Neural progenitor cell (in vitro differentiated cells): Measurements from ENCODE around the gene CERS6. TPM values are rescaled to one million over a fixed set of nuclear protein-coding genes. Genes with fewer than 3 reads are reported as not detected.

ENCODE experiments used
- DNase-seq: peaks from one replicate; pipeline ENCODE4 v3.0.0-alpha.2; 2016; ENCODE audit warnings: low spot score
- H2AFZ ChIP-seq: fragments of 200-600 bp; sonication (generic); replicated peaks from 2 replicates; pipeline ENCODE4 v1.6.1; 2016; ENCODE audit warnings: antibody characterized with exemption
- H3F3A ChIP-seq: fragments of 200-600 bp; sonication (generic); 2 replicates; pipeline ENCODE4 v1.6.1; 2016; ENCODE audit warnings: antibody characterized with exemption, low read depth
- H3K27ac ChIP-seq: fragments of 200-600 bp; sonication (generic); 2 replicates; pipeline ENCODE4 v1.5.1; 2016; ENCODE audit warnings: mild to moderate bottlenecking
- H3K27me3 ChIP-seq: fragments of 200-600 bp; sonication (generic); 2 replicates; pipeline ENCODE4 v1.6.1; 2016; ENCODE audit warnings: mild to moderate bottlenecking, moderate library complexity
- H3K36me3 ChIP-seq: fragments of 200-600 bp; sonication (generic); 2 replicates; pipeline ENCODE4 v1.5.1; 2016
- H3K4me1 ChIP-seq: fragments of 200-600 bp; sonication (generic); 2 replicates; pipeline ENCODE4 v1.6.1; 2016; ENCODE audit warnings: mixed run types
- H3K4me2 ChIP-seq: fragments of 200-600 bp; sonication (generic); 2 replicates; pipeline ENCODE4 v1.6.1; 2016
- H3K4me3 ChIP-seq: fragments of 200-600 bp; sonication (generic); 2 replicates; pipeline ENCODE4 v1.5.1; 2016
- H3K79me2 ChIP-seq: fragments of 200-600 bp; sonication (generic); 2 replicates; pipeline ENCODE4 v1.6.1; 2016; ENCODE audit warnings: low read depth
- H3K9ac ChIP-seq: fragments of 200-600 bp; sonication (generic); 2 replicates; pipeline ENCODE4 v1.6.1; 2016
- H3K9me3 ChIP-seq: fragments of 200-600 bp; sonication (generic); 2 replicates; pipeline ENCODE4 v1.5.1; 2016; ENCODE audit warnings: low read depth
- H4K20me1 ChIP-seq: fragments of 200-600 bp; sonication (generic); 2 replicates; pipeline ENCODE4 v1.6.1; 2016; ENCODE audit warnings: low read depth
- H3K27ac Mint-ChIP-seq: 3 replicates; pipeline ENCODE4 v1.8.0; 2021; ENCODE audit warnings: mixed read lengths
- H3K27me3 Mint-ChIP-seq: 2 replicates; pipeline ENCODE4 v1.8.0; 2022; ENCODE audit warnings: low read depth, mild to moderate bottlenecking, inconsistent platforms, moderate library complexity, mixed read lengths; ENCODE audit not compliant: insufficient read depth
- H3K36me3 Mint-ChIP-seq: 3 replicates; pipeline ENCODE4 v1.8.0; 2021; ENCODE audit warnings: mixed read lengths
- H3K4me1 Mint-ChIP-seq: 3 replicates; pipeline ENCODE4 v1.8.0; 2021; ENCODE audit warnings: mixed read lengths
- H3K4me3 Mint-ChIP-seq: 3 replicates; pipeline ENCODE4 v1.8.0; 2021; ENCODE audit warnings: mild to moderate bottlenecking, moderate library complexity, mixed read lengths
- H3K9me3 Mint-ChIP-seq: 3 replicates; pipeline ENCODE4 v1.8.0; 2020; ENCODE audit warnings: mixed read lengths
- EZH2 ChIP-seq: fragments of 200-600 bp; sonication (generic); IDR thresholded peaks from 2 replicates; pipeline ENCODE4 v1.6.1; 2017; ENCODE audit warnings: antibody characterized with exemption, mild to moderate bottlenecking, moderate library complexity
- EZH2phosphoT487 ChIP-seq: fragments of 200-600 bp; sonication (generic); IDR thresholded peaks from 2 replicates; pipeline ENCODE4 v1.6.1; 2017; ENCODE audit warnings: antibody characterized with exemption
- total RNA-seq: library from RNA; depleted of rRNA; stranded (reverse); fragments of >200 nt; gene quantifications from 2 replicates; pipeline ENCODE4 v1.2.3, GENCODE V29; 2015; ENCODE audit warnings: low replicate concordance
- TF ChIP-seq, protein P1 (sequence below): fragments of 200-600 bp; sonication (generic); IDR thresholded peaks from 2 replicates; pipeline ENCODE4 v1.5.1; 2017; ENCODE audit warnings: antibody characterized with exemption, mild to moderate bottlenecking

The CERS6 gene
- total RNA-seq, 1 donor from 2014 or later, result 50.8 TPM

DNA sequence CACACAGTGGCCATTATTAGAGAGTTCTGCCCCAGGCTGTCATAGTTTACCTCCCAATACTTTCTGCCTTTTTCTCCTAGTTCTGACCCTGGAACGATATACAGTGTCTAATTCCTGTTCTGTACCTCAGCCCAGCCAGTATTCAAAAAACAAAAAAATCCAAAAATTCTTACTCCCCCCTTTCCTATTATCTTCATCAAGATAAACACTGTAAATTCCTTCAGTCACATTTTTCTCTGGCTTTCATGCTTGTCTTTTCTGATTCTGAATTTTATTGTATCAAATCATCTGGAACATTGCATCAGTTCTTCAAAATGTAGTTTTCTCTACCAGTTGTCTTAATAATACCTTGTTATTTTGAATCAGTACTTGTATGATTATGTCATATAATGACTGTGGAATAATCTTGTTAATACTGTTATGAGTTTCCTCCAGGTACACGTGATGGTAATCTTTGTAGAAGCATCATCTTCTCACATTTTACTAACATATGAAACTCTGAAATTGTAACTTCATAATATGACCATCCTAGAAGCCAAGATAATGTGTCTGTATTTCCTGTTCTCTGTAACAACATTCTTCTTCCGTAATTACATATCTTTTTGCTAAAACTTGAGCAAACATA is 267.3 kb downstream of the CERS6 start:
- no peak for DNase-seq

DNA sequence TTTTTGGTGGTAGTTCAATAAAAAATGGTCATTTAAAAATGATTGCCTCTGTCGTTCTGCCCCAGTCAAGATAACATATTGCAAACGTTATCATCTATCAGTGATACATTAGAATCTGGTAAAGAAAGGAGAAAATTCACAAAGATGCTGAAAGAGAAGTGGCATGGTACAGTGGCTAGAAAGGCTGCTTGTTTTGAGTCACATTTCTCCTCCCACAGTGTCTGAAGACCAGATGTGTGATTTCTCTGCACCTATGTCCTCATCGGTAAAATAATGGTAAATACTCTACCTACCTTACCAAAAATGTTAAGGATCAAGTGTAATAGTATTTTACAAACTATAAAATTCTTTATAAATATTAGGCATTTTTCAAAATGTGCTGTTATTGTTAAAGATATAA is 270.3 kb downstream of the CERS6 start:
- Histone ChIP-seq H3K9ac (no peak overlapping the region), H3K4me1 (peaks cover 12% of the 10 kb centered on the region), H3K79me2 (no peaks in the 10 kb centered on the region), H2AFZ (no peak overlapping the region), H3K4me2 (no peak overlapping the region), H3K4me3 (no peak overlapping the region), H3K27ac (no peak overlapping the region), H3K9me3 (no peaks in the 10 kb centered on the region), H3K36me3 (no peaks in the 10 kb centered on the region), H3F3A (no peaks in the 10 kb centered on the region), H4K20me1 (no peaks in the 10 kb centered on the region), H3K27me3 (no peaks in the 10 kb centered on the region)
- Mint-ChIP-seq H3K27me3 (no peaks in the 10 kb centered on the region), H3K27ac (no peak overlapping the region), H3K4me3 (no peak overlapping the region), H3K4me1 (peaks cover 24% of the 10 kb centered on the region), H3K36me3 (peaks cover 19% of the 10 kb centered on the region), H3K9me3 (peaks cover 2% of the 10 kb centered on the region)
- TF ChIP-seq, protein P1, sequence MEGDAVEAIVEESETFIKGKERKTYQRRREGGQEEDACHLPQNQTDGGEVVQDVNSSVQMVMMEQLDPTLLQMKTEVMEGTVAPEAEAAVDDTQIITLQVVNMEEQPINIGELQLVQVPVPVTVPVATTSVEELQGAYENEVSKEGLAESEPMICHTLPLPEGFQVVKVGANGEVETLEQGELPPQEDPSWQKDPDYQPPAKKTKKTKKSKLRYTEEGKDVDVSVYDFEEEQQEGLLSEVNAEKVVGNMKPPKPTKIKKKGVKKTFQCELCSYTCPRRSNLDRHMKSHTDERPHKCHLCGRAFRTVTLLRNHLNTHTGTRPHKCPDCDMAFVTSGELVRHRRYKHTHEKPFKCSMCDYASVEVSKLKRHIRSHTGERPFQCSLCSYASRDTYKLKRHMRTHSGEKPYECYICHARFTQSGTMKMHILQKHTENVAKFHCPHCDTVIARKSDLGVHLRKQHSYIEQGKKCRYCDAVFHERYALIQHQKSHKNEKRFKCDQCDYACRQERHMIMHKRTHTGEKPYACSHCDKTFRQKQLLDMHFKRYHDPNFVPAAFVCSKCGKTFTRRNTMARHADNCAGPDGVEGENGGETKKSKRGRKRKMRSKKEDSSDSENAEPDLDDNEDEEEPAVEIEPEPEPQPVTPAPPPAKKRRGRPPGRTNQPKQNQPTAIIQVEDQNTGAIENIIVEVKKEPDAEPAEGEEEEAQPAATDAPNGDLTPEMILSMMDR, result no peak
- TF ChIP-seq EZH2phosphoT487, result no peak
- TF ChIP-seq EZH2, result no peak
- DNase-seq, result no peak

More for the DNA sequence above, 267.3 kb downstream of the CERS6 start:
- Histone ChIP-seq H4K20me1 (no peaks in the 10 kb centered on the region), H3K27me3 (no peaks in the 10 kb centered on the region), H2AFZ (no peak overlapping the region), H3F3A (no peaks in the 10 kb centered on the region), H3K79me2 (no peaks in the 10 kb centered on the region), H3K27ac (no peak overlapping the region), H3K4me2 (no peak overlapping the region), H3K4me3 (no peak overlapping the region), H3K36me3 (peaks cover 3% of the 10 kb centered on the region), H3K9me3 (no peaks in the 10 kb centered on the region), H3K9ac (no peak overlapping the region), H3K4me1 (no peaks in the 10 kb centered on the region)
- Mint-ChIP-seq H3K4me3 (no peak overlapping the region), H3K27me3 (no peaks in the 10 kb centered on the region), H3K4me1 (no peaks in the 10 kb centered on the region), H3K9me3 (peaks cover 2% of the 10 kb centered on the region), H3K27ac (no peak overlapping the region), H3K36me3 (peaks cover 27% of the 10 kb centered on the region)
- TF ChIP-seq, protein P1, result no peak
- TF ChIP-seq EZH2 (no peak), EZH2phosphoT487 (no peak)

DNA sequence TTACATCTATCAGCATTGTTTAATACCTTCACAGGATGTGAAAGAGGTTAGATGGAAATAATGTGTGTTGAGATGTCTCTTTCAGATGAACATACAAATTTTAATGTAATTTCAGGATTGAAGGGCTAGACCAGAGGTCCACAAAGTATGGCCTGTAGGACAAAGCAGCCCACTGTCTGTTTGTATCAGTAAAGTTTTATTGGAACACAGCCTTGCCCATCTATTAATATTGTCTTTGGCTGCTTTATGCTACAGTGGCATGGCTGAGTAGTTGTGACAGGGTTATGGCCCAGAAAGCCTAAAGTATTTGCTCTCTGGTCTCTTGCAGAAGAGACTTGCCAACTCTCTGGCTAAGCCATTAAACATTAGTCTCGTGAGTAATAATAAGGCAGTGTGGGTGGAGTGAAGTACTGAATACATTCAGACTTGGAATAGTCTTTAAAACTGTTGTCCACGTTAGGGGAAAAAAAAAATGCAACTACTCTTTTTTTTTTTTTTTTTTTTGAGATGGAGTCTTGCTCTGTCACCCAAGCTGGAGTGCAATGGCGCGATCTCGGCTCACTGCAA is 271.9 kb downstream of the CERS6 start:
- H3K4me1 Mint-ChIP-seq, result peaks cover 36% of the 10 kb centered on the region
- Histone ChIP-seq H3K9me3 (no peaks in the 10 kb centered on the region), H4K20me1 (no peaks in the 10 kb centered on the region), H3K4me2 (no peak overlapping the region), H3K4me1 (peaks cover 12% of the 10 kb centered on the region), H3K79me2 (no peaks in the 10 kb centered on the region), H3K9ac (no peak overlapping the region), H2AFZ (no peak overlapping the region), H3K27me3 (no peaks in the 10 kb centered on the region), H3K36me3 (no peaks in the 10 kb centered on the region), H3K27ac (no peak overlapping the region), H3F3A (no peaks in the 10 kb centered on the region), H3K4me3 (no peak overlapping the region)
- peaks cover 19% of the 10 kb centered on the region for H3K36me3 Mint-ChIP-seq
- no peaks in the 10 kb centered on the region for H3K27me3 Mint-ChIP-seq
- DNase-seq, result no peak
- TF ChIP-seq EZH2phosphoT487, result no peak
- TF ChIP-seq, protein P1, result no peak
- H3K27ac Mint-ChIP-seq, result no peak overlapping the region
- no peak overlapping the region for H3K4me3 Mint-ChIP-seq
- peaks cover 2% of the 10 kb centered on the region for H3K9me3 Mint-ChIP-seq
